H1 (cell line): ENCODE data around the gene CDH6. TPM values are rescaled to one million over a fixed set of nuclear protein-coding genes. Genes with fewer than 3 reads are reported as not detected.

ENCODE experiments used
- CTCF ChIA-PET: fragments of 300-600 bp; sonication (Branson Sonifier 250); formaldehyde crosslinking; loops from one replicate; lab custom pipeline; 2021; ENCODE audit not compliant: partially characterized antibody; lab: Charles Lee
- POLR2A ChIA-PET: fragments of 300-600 bp; sonication (Branson Sonifier 250); formaldehyde crosslinking; loops from one replicate; lab custom pipeline; 2021; ENCODE audit warnings: inconsistent platforms; ENCODE audit not compliant: partially characterized antibody; lab: Charles Lee
- DNase-seq, 2 experiments: peaks; one replicate each; pipeline versions ENCODE4 v3.0.0 to v3.0.0-alpha.2; 2010 to 2022; ENCODE audit warnings: low spot score in 2 of 2, low read depth in 1 of 2, mixed read lengths in 1 of 2
- FAIRE-seq: peaks from 2 replicates; lab custom pipeline; 2011; peaks lifted over from hg19 to GRCh38; lab: Jason Lieb, UNC
- H2AFZ ChIP-seq: 2 replicates; pipeline ENCODE4 v1.8.1; 2012; ENCODE audit warnings: low read length, inconsistent platforms
- H2AK5ac ChIP-seq: 2 replicates; pipeline ENCODE4 v1.6.1; 2013; ENCODE audit warnings: low read depth, low read length
- H2BK120ac ChIP-seq: replicated peaks from 2 replicates; pipeline ENCODE3; 2013; ENCODE audit warnings: low read depth, low read length, inconsistent platforms
- H2BK12ac ChIP-seq: 2 replicates; pipeline ENCODE4 v1.6.1; 2013; ENCODE audit warnings: low read depth, low read length
- H2BK15ac ChIP-seq: 2 replicates; pipeline ENCODE4 v1.6.1; 2013; ENCODE audit warnings: low read length
- H2BK20ac ChIP-seq: 2 replicates; pipeline ENCODE4 v1.6.1; 2013; ENCODE audit warnings: low read length
- H2BK5ac ChIP-seq: 2 replicates; pipeline ENCODE4 v1.6.1; 2013; ENCODE audit warnings: low read depth, low read length
- H3K14ac ChIP-seq: 2 replicates; pipeline ENCODE4 v1.6.1; 2013; ENCODE audit warnings: inconsistent platforms; ENCODE audit not compliant: insufficient read length
- H3K18ac ChIP-seq: 2 replicates; pipeline ENCODE4 v1.6.1; 2013; ENCODE audit warnings: low read length; ENCODE audit errors: extremely low read depth
- H3K23ac ChIP-seq: 2 replicates; pipeline ENCODE4 v1.6.1; 2013; ENCODE audit warnings: inconsistent platforms; ENCODE audit not compliant: insufficient read length
- H3K23me2 ChIP-seq: 2 replicates; pipeline ENCODE4 v1.6.1; 2013; ENCODE audit warnings: low read depth, low read length
- H3K27ac ChIP-seq: 2 replicates; pipeline ENCODE4 v1.6.1; 2011; ENCODE audit warnings: low read depth, low read length, inconsistent platforms
- H3K27me3 ChIP-seq, 4 experiments: replicated peaks in 1 of 4; 1 replicate in 1 of 4; 2 replicates in 3 of 4; pipeline versions ENCODE4 v1.6.1 to v1.8.1; 2011 to 2013; ENCODE audit warnings: low read length in 3 of 4, mild to moderate bottlenecking in 3 of 4, inconsistent platforms in 2 of 4, mixed read lengths in 2 of 4, moderate library complexity in 1 of 4; ENCODE audit not compliant: control insufficient read depth in 3 of 4, insufficient read depth in 3 of 4; ENCODE audit errors: extremely low read depth in 1 of 4
- H3K36me3 ChIP-seq, 4 experiments: 2 replicates each; pipeline versions ENCODE4 v1.6.1 to v1.8.1; 2011 to 2013; ENCODE audit warnings: mild to moderate bottlenecking in 4 of 4, low read length in 3 of 4, moderate library complexity in 2 of 4, control low read depth in 1 of 4, inconsistent platforms in 1 of 4; ENCODE audit not compliant: insufficient read depth in 4 of 4, control insufficient read depth in 2 of 4
- H3K4ac ChIP-seq: replicated peaks from 2 replicates; pipeline ENCODE3; 2013; ENCODE audit warnings: low read length, low read depth, mixed read lengths, inconsistent platforms; ENCODE audit not compliant: insufficient read length
- H3K4me1 ChIP-seq, 4 experiments: replicated peaks in 1 of 4; 1 replicate in 1 of 4; 2 replicates in 3 of 4; pipeline versions ENCODE4 v1.6.1 to v1.8.1; 2011 to 2013; ENCODE audit warnings: low read length in 3 of 4, inconsistent platforms in 2 of 4, mixed read lengths in 1 of 4; ENCODE audit not compliant: insufficient read depth in 4 of 4, control insufficient read depth in 3 of 4
- H3K4me2 ChIP-seq, 2 experiments: 2 replicates each; pipeline versions ENCODE4 v1.6.1 to v1.8.1; 2011 to 2013; ENCODE audit warnings: low read depth in 2 of 2, low read length in 2 of 2, control low read depth in 1 of 2, inconsistent platforms in 1 of 2, mild to moderate bottlenecking in 1 of 2; ENCODE audit not compliant: insufficient read depth in 1 of 2
- H3K4me3 ChIP-seq, 4 experiments: fragments of 200-600, 300-600 bp in 1 of 4; sonication (generic), shearing (Covaris generic), sonication (Bioruptor Twin) in 1 of 4; 2 replicates each; pipeline versions ENCODE4 v1.5.1 to v1.8.1; 2011 to 2016; ENCODE audit warnings: low read length in 4 of 4, low read depth in 3 of 4, control low read depth in 2 of 4, inconsistent platforms in 2 of 4, mild to moderate bottlenecking in 2 of 4, mixed read lengths in 1 of 4, moderate library complexity in 1 of 4; ENCODE audit not compliant: insufficient read depth in 2 of 4; ENCODE audit errors: extremely low read depth in 1 of 4
- H3K56ac ChIP-seq: replicated peaks from 2 replicates; pipeline ENCODE3; 2013; ENCODE audit warnings: low read depth, mild to moderate bottlenecking, mixed read lengths, low read length, inconsistent platforms; ENCODE audit not compliant: insufficient read length
- H3K79me1 ChIP-seq: 2 replicates; pipeline ENCODE4 v1.6.1; 2013; ENCODE audit warnings: low read depth, low read length, control low read depth
- H3K79me2 ChIP-seq, 2 experiments: 2 replicates each; pipeline versions ENCODE4 v1.6.1 to v1.8.1; 2012 to 2013; ENCODE audit warnings: low read length in 2 of 2, mild to moderate bottlenecking in 2 of 2, inconsistent platforms in 1 of 2; ENCODE audit not compliant: insufficient read depth in 2 of 2, control insufficient read depth in 1 of 2
- H3K9ac ChIP-seq, 4 experiments: replicated peaks in 1 of 4; 1 replicate in 1 of 4; 2 replicates in 3 of 4; pipeline versions ENCODE4 v1.6.1 to v1.8.1; 2011 to 2013; ENCODE audit warnings: low read depth in 3 of 4, low read length in 3 of 4, control low read depth in 2 of 4, mild to moderate bottlenecking in 2 of 4, moderate library complexity in 2 of 4, inconsistent platforms in 1 of 4; ENCODE audit errors: extremely low read depth in 1 of 4
- H3K9me3 ChIP-seq, 2 experiments: 2 replicates each; pipeline versions ENCODE4 v1.6.1 to v1.8.1; 2012 to 2013; ENCODE audit warnings: mild to moderate bottlenecking in 2 of 2, moderate library complexity in 2 of 2, control low read depth in 1 of 2, inconsistent platforms in 1 of 2, low read depth in 1 of 2, low read length in 1 of 2, mixed read lengths in 1 of 2; ENCODE audit not compliant: insufficient read depth in 2 of 2
- H4K20me1 ChIP-seq, 2 experiments: replicated peaks in 1 of 2; 2 replicates each; pipeline versions ENCODE3 to v1.8.1; 2011 to 2013; ENCODE audit warnings: inconsistent platforms in 2 of 2, low read length in 2 of 2, mild to moderate bottlenecking in 1 of 2; ENCODE audit not compliant: insufficient read depth in 2 of 2, control insufficient read depth in 1 of 2
- H4K5ac ChIP-seq: 2 replicates; pipeline ENCODE4 v1.6.1; 2013; ENCODE audit warnings: low read length, low read depth, mixed read lengths, inconsistent platforms; ENCODE audit not compliant: insufficient read length
- H4K8ac ChIP-seq: 2 replicates; pipeline ENCODE4 v1.8.0; 2013; ENCODE audit warnings: mild to moderate bottlenecking, moderate library complexity, low read length, inconsistent platforms; ENCODE audit not compliant: insufficient read depth; ENCODE audit errors: extremely low read depth
- H4K91ac ChIP-seq: replicated peaks from 2 replicates; pipeline ENCODE3; 2013; ENCODE audit warnings: low read length, mixed read lengths, inconsistent platforms; ENCODE audit not compliant: insufficient read length
- CTCF ChIP-seq, 3 experiments: IDR thresholded peaks; 1 replicate in 2 of 3; 2 replicates in 1 of 3; pipeline versions ENCODE4 v1.5.1 to v1.6.1; 2011; ENCODE audit warnings: low read length in 3 of 3, mild to moderate bottlenecking in 3 of 3, inconsistent platforms in 2 of 3, low read depth in 1 of 3, moderate library complexity in 1 of 3; ENCODE audit not compliant: insufficient read depth in 1 of 3; ENCODE audit errors: control extremely low read depth in 1 of 3
- EGR1 ChIP-seq: IDR thresholded peaks from 2 replicates; pipeline ENCODE4 v1.6.1; 2011; ENCODE audit warnings: low read depth, low read length, borderline replicate concordance
- RAD21 ChIP-seq, 2 experiments: IDR thresholded peaks in 1 of 2; conservative IDR thresholded peaks in 1 of 2; 2 replicates each; pipeline ENCODE4 v1.6.1; 2011; ENCODE audit warnings: low read depth in 2 of 2, low read length in 2 of 2, improper control_type of control experiment in 1 of 2, inconsistent platforms in 1 of 2, mild to moderate bottlenecking in 1 of 2, moderate library complexity in 1 of 2
- WGBS, 2 experiments: shearing (Covaris generic) in 1 of 2; methylation state at CpG; one replicate each; pipeline versions ENCODE4 v1.1.6 to v1.1.7; 2013 to 2015; ENCODE audit warnings: low lambda C conversion rate in 2 of 2, mixed read lengths in 2 of 2, inconsistent platforms in 1 of 2, low coverage in 1 of 2, missing lambda C conversion rate in 1 of 2; ENCODE audit not compliant: insufficient replicate concordance in 2 of 2, insufficient coverage in 1 of 2, insufficient read length in 1 of 2; ENCODE audit errors: extremely low coverage in 1 of 2, missing lambda C conversion rate in 1 of 2; 5-methylcytosine and 5-hydroxymethylcytosine counted together
- polyA plus RNA-seq, 7 experiments: library from polyadenylated mRNA; depleted of rRNA in 3 of 7; stranded (reverse) in 5 of 7; unstranded in 2 of 7; fragments of >200 nt in 5 of 7; fragments of 200-250 nt in 2 of 7; gene quantifications; 1 replicate in 5 of 7; 2 replicates in 1 of 7; 4 replicates in 1 of 7; pipeline versions ENCODE4 v1.2.1 to v1.2.3, GENCODE V29; 2011 to 2013; ENCODE audit warnings: missing spikeins in 2 of 7, mixed read lengths in 2 of 7
- total RNA-seq: library from RNA; stranded (reverse); fragmentation: NEBNext Ultra II Directional; extraction: Animal tissue kit (Norgen Biotek cat#: 25700); gene quantifications from 2 replicates; pipeline ENCODE4 v1.2.1, GENCODE V29; 2021

CDH6 gene
- total and polyA plus RNA-seq, 2 of the 8 experiments (the other 6 are each of a cell fraction or from before 2014, with no cell fraction given) = 1.4 to 1.9 TPM

DNA sequence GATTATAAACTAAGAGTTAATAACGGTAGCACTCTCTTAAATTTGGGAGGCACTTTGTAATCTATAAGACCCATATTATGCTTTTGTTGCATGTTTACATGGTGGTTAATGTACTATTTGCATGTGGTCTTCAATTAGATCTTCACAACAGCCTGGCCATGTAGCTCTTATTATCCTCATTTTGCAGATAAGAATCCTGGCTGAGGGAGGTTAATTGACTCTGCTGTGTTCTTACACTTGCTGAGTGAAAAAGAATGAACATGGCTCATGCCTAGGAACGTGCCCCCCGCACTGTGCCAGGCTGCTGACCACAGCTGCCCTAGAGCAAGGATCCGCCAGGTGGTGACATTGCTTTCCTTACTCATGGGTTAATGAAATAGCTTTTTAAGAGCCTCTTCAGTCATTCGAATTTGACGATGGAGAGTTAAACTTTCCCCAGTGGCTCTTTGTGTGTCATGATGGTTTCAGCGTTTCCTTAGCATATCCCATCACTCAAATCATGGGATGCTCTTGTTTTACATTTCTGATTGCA lies 97.9 kb downstream of the CDH6 start:
- no peak overlapping the region for H3K18ac ChIP-seq
- H4K91ac ChIP-seq = no peak overlapping the region
- H2BK15ac ChIP-seq = no peak overlapping the region
- no peak overlapping the region for H3K4me2 ChIP-seq
- CTCF ChIA-PET = interaction anchor here (0.7 to 2.8 kb wide), 6 partner anchors 10 to 129 kb away, joined by 3 to 12 read pairs (median 3); no protein-coding TSS in a partner anchor
- no peak overlapping the region for H3K14ac ChIP-seq
- H3K4ac ChIP-seq = no peak overlapping the region
- no peak overlapping the region for H3K27ac ChIP-seq
- no peaks in the 10 kb centered on the region; the same call in 1 of the 2 replicates for H3K23me2 ChIP-seq
- DNase-seq (peak in 1 of 2 experiments; percentile 29), FAIRE-seq (peak; percentile 80)
- peaks cover 0 to 5% (median 0%) of the 10 kb centered on the region in 4 experiments; a peak in 1 of 7 replicates for H3K4me1 ChIP-seq
- peak; percentile 58 to 65 for TF ChIP-seq RAD21 (IDR thresholded peaks at IDR 0.05 in 1 of 2, conservative IDR thresholded peaks at IDR 0.05 in 1 of 2; ENCODE audit: low read depth in 2 of 2, low read length in 2 of 2)
- peak; percentile 40 to 60 (median 56); a peak in 3 of 4 replicates for TF ChIP-seq CTCF (IDR thresholded peaks at IDR 0.05; ENCODE audit: control extremely low read depth in 1 of 3, insufficient read depth in 1 of 3, low read depth in 1 of 3, low read length in 3 of 3)
- TF ChIP-seq EGR1 = no peak
- H2BK20ac ChIP-seq = no peak overlapping the region
- POLR2A ChIA-PET = no interaction called here
- no peak overlapping the region for H3K23ac ChIP-seq
- H2BK12ac ChIP-seq = no peak overlapping the region
- no peak overlapping the region for H2BK120ac ChIP-seq
- H4K8ac ChIP-seq = no peak overlapping the region
- no peak overlapping the region for H3K9ac ChIP-seq
- H3K27me3 ChIP-seq = no peaks in the 10 kb centered on the region
- no peak overlapping the region for H2AFZ ChIP-seq
- no peaks in the 10 kb centered on the region for H3K9me3 ChIP-seq
- H4K20me1 ChIP-seq = no peaks in the 10 kb centered on the region
- 70% methylated on average over 7 of the region's 7 CpGs; no CpG with 5 or more reads in 1 of the 2 experiments for WGBS, 2 experiments
- H3K79me1 ChIP-seq = no peaks in the 10 kb centered on the region
- H2BK5ac ChIP-seq = no peak overlapping the region
- no peak overlapping the region for H2AK5ac ChIP-seq
- H3K79me2 ChIP-seq = no peaks in the 10 kb centered on the region
- no peaks in the 10 kb centered on the region for H3K36me3 ChIP-seq
- H3K56ac ChIP-seq = no peak overlapping the region
- no peak overlapping the region for H4K5ac ChIP-seq
- no peak overlapping the region for H3K4me3 ChIP-seq
